HFF-Myc (cell line): Measurements from ENCODE around the gene CPEB1.

Experiments used
- DNase-seq: peaks from one replicate; pipeline ENCODE4 v3.0.0-alpha.2; 2011; ENCODE audit warnings: low read depth; ENCODE audit errors: extremely low read depth
- H3K4me3 ChIP-seq: replicated peaks from 2 replicates; pipeline ENCODE4 v1.5.1; 2011; ENCODE audit warnings: low read depth, mild to moderate bottlenecking, control low read depth, low read length
- CTCF ChIP-seq: IDR thresholded peaks from 2 replicates; pipeline ENCODE4 v1.5.1; 2012; ENCODE audit warnings: mild to moderate bottlenecking, low read depth, low read length, control low read depth; ENCODE audit errors: missing control alignments

The CPEB1 gene

DNA sequence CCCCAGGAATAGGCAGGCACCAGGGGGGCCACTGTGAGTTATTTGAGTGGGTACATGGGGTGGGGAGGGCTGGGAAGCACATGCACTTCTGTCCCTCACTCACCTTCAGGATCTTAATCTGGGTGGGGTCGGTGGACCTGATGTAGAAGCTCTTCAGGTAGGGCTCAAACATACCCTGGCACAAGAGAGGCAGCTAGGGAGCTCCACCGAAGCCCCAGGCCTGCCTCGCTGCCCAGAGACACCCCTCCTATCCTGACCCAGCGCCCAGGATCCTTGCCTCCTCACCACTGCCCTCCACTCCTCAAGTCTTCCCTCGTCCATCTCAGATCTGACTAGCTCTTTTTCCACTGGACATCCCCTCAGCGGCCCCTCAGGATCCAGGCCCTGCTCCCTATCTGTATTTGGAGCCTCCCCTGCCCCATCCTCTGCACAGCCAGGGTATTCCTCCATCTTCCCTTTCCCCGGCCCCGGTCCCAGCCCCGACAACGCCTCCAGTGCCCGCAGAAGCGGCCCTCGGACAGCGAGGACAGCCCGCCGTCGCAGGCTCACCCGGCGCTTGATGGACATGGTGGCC lies 32.5 kb upstream of the CPEB1 start:
- DNase-seq = no peak
- no peak overlapping the region for H3K4me3 ChIP-seq
- no peak for TF ChIP-seq CTCF

DNA sequence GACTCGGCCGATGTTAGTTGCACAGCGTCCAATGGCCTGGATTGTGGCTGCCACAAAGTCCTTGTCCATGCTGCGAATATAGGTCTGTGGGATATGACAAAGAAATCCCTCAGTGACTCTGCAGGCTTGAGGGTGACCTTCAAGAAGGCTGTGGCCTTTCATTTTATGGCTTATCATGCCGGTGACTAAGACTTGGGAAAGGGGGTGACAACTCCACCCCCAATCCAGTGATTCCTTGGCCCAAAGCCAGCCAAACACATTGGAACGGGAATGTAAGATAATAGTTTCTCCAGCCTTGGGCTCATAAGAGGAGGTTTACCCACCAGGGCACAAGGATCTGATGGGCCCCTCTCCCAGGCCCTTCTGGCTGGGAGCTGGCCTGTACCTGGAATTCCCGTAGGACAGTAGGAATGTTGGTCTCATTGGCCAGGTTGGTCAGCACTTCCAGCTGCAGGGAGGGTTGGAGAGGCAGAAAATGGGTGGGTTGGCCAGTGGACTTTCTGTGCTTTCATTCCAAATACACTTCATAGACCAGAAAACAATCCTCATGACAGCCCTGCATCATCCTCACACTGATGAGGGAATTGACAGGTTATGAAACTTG lies 30.7 kb upstream of the CPEB1 start:
- no peak overlapping the region for H3K4me3 ChIP-seq
- no peak for TF ChIP-seq CTCF
- DNase-seq = no peak

DNA sequence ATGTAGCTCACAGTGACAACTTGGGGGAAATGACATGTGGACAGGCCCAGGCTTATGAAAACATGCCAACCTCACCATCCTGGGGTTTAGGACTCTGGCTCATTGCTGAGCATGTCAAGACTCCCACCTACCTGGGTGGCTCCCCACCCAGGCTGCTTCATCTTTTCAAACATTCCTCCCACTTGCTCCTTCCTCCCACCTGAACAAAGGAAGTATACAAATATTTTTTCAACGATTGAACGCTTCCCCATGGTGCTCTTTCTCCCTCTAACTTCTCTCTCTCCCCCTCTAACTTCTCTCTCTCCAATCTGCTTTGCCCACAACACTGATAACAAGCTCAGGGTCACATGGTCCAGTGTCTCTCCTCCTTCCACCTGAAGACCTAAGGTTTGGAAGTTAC lies 27.7 kb upstream of the CPEB1 start:
- no peak for DNase-seq
- H3K4me3 ChIP-seq = no peak overlapping the region
- no peak for TF ChIP-seq CTCF

- no peak for DNase-seq
- no peak for TF ChIP-seq CTCF
Observed at GRCh38 chr15:82670699-82671098, 23.5 kb upstream of the CPEB1 start.

GRCh38 chr15:82666606-82667005 lies 19.4 kb upstream of the CPEB1 start:
- no peak overlapping the region for H3K4me3 ChIP-seq
- no peak for DNase-seq
- TF ChIP-seq CTCF = no peak

More at GRCh38 chr15:82670699-82671098, 23.5 kb upstream of the CPEB1 start:
- H3K4me3 ChIP-seq = no peak overlapping the region

DNA sequence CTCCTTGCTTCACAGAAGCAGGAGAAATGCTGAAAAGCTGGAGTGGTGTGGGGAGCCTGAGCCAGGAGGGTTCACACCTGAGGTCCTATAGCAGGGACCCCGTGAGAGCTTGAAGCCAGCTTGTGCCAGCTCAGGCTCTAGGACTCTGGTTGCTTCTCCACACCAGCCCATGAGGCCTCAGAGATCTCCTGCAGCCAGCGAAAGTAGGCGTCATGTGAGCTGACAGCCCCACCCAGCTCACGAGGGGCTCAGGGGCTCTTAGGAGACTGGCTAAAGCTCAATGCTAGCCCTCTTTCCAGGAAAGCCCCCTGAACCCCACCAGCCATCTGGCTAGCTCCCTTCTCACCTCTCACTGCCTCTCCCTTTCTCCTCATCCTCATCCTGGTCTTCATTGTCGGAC lies 16.9 kb upstream of the CPEB1 start:
- no peak for DNase-seq
- TF ChIP-seq CTCF = no peak
- no peak overlapping the region for H3K4me3 ChIP-seq

DNA sequence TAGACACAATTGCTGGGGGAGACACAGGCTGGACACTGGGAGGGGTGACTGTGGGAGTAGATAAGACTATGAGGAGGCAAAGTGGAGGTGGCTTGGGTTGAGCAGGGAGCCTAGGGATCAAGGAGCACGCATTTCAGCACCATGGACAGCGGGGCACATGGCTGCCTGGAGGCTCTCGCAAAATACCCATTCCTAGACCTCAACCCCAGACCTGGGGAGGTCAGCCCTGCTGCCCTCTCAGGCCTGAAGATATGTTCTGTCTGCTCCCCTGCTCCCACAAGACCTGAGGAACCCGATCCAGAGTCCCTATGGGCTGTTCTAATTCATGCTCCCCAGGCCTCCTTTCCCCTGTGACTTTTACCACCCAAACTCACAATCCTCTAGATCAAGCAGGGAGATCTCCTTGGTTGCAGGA lies 16.0 kb upstream of the CPEB1 start:
- H3K4me3 ChIP-seq = no peak overlapping the region
- peak; percentile 19 for DNase-seq
- no peak for TF ChIP-seq CTCF
